Mucosa of rectum (tissue), 2 donors: Measurements from ENCODE around the gene BSND.

Experiments used
- H3K27ac ChIP-seq, 2 donors: one replicate each; pipeline ENCODE4 v1.7.0; 2013; ENCODE audit warnings: inconsistent platforms in 2 of 2, low read depth in 2 of 2, low read length in 2 of 2
- H3K27me3 ChIP-seq, 2 donors: one replicate each; pipeline ENCODE4 v1.7.0; 2013; ENCODE audit warnings: low read length in 2 of 2; ENCODE audit not compliant: control insufficient read depth in 2 of 2, insufficient read depth in 2 of 2
- H3K36me3 ChIP-seq, 2 donors: one replicate each; pipeline ENCODE4 v1.7.0; 2013; ENCODE audit warnings: low read length in 2 of 2; ENCODE audit not compliant: control insufficient read depth in 2 of 2, insufficient read depth in 2 of 2
- H3K4me1 ChIP-seq, 2 donors: one replicate each; pipeline ENCODE4 v1.7.0; 2013; ENCODE audit warnings: low read length in 2 of 2, mild to moderate bottlenecking in 1 of 2; ENCODE audit not compliant: control insufficient read depth in 2 of 2, insufficient read depth in 2 of 2
- H3K4me3 ChIP-seq, 2 donors: one replicate each; pipeline ENCODE4 v1.7.0; 2013; ENCODE audit warnings: low read length in 2 of 2
- H3K9ac ChIP-seq, 2 donors: one replicate each; pipeline ENCODE4 v1.7.0; 2013; ENCODE audit warnings: low read length in 2 of 2, low read depth in 1 of 2, mild to moderate bottlenecking in 1 of 2
- H3K9me3 ChIP-seq, 2 donors: one replicate each; pipeline ENCODE4 v1.7.0; 2013; ENCODE audit warnings: low read length in 2 of 2; ENCODE audit not compliant: control insufficient read depth in 2 of 2
- donor health status: healthy.
- donor health status: Normal muscosa, but diverticular disease.

BSND gene

DNA sequence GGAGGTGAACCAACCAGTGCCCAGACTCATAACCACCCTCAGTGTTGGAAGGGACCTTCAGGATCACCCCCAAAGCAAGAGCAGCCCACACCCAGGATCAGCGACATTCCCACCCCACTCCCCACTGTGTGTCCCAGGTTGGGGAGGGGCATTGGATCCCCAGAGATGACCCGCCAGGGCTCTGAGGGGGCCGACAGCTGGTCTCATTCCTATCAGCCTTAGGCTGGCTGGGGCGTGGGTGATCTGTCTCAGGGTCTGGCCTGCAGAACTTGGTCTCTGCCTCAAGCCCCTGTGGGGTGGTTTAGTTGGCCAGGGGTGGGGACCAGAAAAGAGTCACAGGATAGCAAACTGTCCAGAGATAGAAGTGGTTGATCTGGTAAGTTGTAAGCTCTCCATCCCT lies 7.8 kb upstream of the BSND start:
- Histone ChIP-seq H3K36me3 (no peaks in the 10 kb centered on the region), H3K9ac (no peak overlapping the region), H3K27ac (no peak overlapping the region), H3K4me1 (peaks cover 4 to 22% of the 10 kb centered on the region in 2 donors), H3K9me3 (no peaks in the 10 kb centered on the region), H3K4me3 (no peak overlapping the region), H3K27me3 (peaks cover 0 to 2% of the 10 kb centered on the region in 2 donors)

DNA sequence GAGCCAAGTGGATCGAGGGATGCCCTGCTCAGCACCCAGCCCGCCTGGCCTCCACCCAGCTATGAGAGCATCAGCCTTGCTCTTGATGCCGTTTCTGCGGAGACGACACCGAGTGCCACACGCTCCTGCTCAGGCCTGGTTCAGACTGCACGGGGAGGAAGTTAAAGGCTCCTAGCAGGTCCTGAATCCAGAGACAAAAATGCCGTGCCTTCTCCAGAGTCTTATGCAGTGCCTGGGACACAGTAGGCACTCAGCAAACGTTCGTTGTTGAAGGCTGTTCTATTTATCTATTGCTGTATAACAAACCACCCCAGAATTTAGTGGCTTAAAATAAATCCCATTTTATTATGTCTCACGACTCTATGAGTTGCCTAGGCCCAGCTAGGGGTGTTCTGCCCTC lies 6.8 kb upstream of the BSND start:
- peaks cover 3 to 4% of the 10 kb centered on the region in 2 donors for H3K27me3 ChIP-seq
- H3K27ac ChIP-seq = no peak overlapping the region
- H3K4me1 ChIP-seq = peaks cover 4 to 22% of the 10 kb centered on the region in 2 donors
- H3K4me3 ChIP-seq = no peak overlapping the region
- H3K9ac ChIP-seq = no peak overlapping the region
- H3K9me3 ChIP-seq = no peaks in the 10 kb centered on the region
- no peaks in the 10 kb centered on the region for H3K36me3 ChIP-seq

DNA sequence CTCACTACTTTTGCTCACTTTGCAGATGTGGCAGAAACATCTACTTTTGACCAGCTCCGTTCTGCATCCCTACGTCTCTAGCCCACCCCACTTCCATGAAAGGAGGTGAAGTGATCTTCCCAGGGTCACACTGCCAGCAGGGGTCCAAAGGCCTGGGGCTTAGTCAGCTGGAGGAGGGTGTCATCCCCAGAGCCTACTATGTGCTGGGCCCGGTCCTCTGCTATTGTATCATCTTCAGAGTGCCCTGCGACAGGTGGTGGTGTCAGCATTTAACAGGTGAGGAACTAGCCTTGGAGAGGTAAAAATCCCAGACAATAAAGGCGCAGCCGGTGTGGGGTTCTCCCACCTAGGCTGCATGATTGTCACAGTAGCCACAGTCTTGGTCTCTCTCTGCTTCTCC lies 5.6 kb upstream of the BSND start:
- H3K4me1 ChIP-seq = peaks cover 4 to 20% of the 10 kb centered on the region in 2 donors
- H3K4me3 ChIP-seq = no peak overlapping the region
- no peaks in the 10 kb centered on the region for H3K36me3 ChIP-seq
- peaks cover 12 to 15% of the 10 kb centered on the region in 2 donors for H3K27me3 ChIP-seq
- no peak overlapping the region for H3K9ac ChIP-seq
- H3K27ac ChIP-seq = no peak overlapping the region
- no peaks in the 10 kb centered on the region for H3K9me3 ChIP-seq

DNA sequence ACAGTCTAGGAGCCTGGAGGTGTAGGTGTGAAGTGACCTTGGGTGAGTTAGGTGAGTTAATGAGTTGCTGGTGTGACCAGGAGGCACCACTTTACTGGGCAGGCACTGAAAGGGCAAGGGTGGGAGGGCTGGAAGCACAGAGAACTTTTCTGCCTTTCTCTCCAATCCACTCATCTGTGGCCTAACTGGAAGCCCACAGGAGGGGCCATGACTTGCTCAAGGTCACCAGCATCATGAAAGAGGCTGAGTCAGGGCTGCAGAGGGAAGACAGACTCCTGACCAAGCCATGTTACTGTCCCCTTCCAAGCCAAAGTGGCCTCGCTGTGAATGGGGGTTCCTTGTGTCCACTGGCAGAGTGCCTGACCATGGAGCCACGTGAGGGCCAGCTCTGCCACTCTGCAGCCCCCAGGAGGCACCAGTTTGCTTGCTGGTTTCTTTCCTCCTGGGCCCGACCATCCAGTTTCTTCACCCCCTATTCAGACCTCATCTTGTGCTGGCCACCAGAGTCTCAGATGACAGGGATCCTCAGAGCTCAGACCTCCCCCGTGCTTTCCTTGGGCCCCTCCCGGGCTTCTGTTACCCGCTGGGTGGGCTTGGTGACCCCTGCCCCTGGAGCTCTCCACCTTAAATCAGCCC lies 4.3 kb upstream of the BSND start:
- Histone ChIP-seq H3K4me3 (no peak overlapping the region), H3K4me1 (peaks cover 0 to 8% of the 10 kb centered on the region in 2 donors), H3K27me3 (peaks cover 12 to 15% of the 10 kb centered on the region in 2 donors), H3K36me3 (no peaks in the 10 kb centered on the region), H3K27ac (no peak overlapping the region), H3K9me3 (no peaks in the 10 kb centered on the region), H3K9ac (no peak overlapping the region)

DNA sequence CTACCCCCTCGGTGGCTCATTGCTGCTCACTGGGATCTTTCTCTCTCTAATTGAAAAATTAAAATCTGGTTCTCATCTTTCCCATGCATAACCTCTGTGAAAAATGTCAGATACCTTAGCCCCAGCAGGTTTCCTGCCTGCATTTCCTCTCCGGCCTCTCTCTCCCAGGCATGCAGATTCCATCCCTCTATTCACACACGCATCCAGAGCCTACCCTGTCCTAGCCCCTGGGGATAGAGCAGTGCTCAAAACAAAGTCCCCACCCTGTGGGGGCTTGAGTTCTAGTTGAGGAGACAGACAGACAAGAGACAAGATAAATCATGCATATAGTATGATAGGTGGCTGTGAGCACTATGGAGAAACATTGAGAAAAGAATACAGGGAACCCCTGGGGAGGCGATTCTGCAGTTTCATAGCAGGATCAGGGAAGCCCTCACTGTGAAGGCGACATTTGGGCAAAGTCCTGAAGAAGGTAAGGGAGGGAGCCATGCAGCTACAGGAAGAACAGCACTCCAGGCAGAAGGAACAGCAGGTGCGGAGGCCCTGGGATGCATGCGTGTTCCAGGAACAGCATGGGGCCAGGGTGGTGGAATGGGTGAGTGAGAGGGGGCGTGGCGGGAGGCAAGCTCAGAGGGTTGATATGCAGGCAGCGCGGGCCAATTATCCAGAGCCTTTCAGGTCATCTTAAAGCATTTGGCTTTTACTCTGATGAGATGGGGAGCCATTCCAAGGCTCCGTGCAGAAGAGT lies 3.5 kb upstream of the BSND start:
- no peaks in the 10 kb centered on the region for H3K9me3 ChIP-seq
- H3K36me3 ChIP-seq = no peaks in the 10 kb centered on the region
- H3K4me1 ChIP-seq = peaks cover 0 to 1% of the 10 kb centered on the region in 2 donors
- H3K27ac ChIP-seq = no peak overlapping the region
- H3K9ac ChIP-seq = no peak overlapping the region
- H3K27me3 ChIP-seq = peaks cover 12 to 15% of the 10 kb centered on the region in 2 donors
- H3K4me3 ChIP-seq = no peak overlapping the region

DNA sequence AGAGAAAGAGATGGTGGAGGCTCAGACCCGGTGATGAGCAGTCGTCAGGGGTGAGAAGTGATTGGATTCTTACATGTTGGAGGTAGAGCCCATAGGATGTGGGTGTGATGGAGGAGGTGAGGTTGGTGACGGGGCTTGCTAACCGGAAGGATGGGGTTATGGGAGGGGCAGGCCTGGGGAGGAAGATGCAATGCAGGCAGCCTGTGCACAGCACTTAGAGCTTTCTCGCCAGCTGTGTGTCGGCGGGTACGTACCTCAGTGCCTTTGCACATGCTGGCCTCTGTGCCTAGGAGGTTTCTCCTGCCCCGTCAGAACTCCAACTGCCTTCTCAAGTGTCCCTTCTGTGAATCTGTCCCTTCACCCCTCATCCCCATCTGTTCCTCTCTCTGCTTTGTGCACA lies 2.9 kb upstream of the BSND start:
- no peaks in the 10 kb centered on the region for H3K9me3 ChIP-seq
- H3K4me1 ChIP-seq = no peaks in the 10 kb centered on the region
- H3K36me3 ChIP-seq = no peaks in the 10 kb centered on the region
- H3K27ac ChIP-seq = no peak overlapping the region
- peaks cover 12 to 15% of the 10 kb centered on the region in 2 donors for H3K27me3 ChIP-seq
- H3K4me3 ChIP-seq = no peak overlapping the region
- H3K9ac ChIP-seq = no peak overlapping the region

DNA sequence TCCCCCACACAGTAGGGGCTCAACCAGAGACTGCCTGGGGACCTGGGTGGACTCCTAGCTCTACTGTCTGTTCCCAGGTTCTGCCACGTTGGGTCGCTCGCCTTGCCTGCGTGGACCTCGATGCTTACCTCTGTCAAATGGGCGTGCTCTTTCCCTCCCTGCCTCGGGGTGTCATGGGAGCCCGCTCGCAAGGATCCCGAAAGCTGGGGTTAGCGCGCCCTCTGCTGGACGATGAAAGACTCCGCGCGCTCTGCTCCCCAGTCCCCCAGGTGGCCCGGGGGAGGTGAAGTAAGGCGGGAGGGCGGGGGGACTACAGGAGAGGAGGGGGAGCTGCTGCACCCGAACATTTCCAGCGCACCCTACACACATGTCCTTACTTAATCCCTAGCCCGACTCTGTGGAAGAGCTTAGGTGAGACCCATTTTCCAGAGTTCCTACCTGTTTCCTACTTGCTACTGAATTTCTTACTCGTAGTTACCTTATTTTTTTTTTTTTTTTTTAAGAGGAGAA lies 2.3 kb upstream of the BSND start:
- Histone ChIP-seq H3K27me3 (peaks cover 12 to 15% of the 10 kb centered on the region in 2 donors), H3K27ac (no peak overlapping the region), H3K9ac (no peak overlapping the region), H3K36me3 (no peaks in the 10 kb centered on the region), H3K4me1 (no peaks in the 10 kb centered on the region), H3K9me3 (no peaks in the 10 kb centered on the region), H3K4me3 (peak overlapping the region in 1 of 2 donors; percentile 13)

DNA sequence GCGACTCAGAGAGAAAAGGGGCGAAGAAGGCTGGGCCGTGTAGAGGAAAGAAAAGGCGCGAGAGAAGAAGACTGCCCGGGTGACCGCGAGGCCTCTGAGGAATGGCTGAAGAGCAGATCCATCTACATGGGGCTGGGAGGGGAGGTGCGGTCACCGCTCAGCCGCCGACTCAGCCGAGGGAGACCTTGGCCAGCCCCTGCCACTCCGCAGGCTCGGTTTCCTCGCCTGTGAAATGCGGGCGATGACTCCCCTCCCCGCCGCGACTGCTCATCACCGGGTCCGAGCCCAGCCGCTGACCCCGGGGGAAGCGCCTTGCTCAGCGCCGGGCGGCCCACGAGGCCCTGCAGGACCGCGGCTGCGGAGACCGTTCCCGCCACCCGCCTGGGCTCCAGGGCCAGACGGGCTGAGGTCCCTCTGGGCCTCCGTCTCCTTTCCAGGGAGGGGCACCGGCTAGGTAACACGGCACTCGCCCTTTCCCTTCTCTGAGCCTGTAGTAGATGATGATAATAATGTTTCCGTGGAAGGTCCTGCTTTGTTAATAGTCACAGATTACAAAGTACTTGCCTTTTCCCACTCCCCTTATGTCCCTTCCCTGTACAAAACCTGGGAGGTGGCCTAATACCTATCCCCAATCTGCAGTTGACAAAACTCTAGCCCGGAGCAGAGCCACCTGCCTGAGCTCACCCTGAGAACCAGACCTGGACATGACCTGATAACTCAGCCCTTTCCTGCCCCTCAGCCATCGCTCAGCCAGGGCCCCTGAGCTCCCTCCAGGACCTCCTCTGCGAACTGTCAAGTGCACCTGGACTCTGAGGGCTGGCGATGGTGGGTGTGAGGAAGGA lies 1.6 kb upstream of the BSND start:
- Histone ChIP-seq H3K9ac (no peak overlapping the region), H3K27ac (no peak overlapping the region), H3K4me3 (no peak overlapping the region), H3K4me1 (no peaks in the 10 kb centered on the region), H3K36me3 (no peaks in the 10 kb centered on the region), H3K27me3 (peaks cover 12 to 15% of the 10 kb centered on the region in 2 donors), H3K9me3 (no peaks in the 10 kb centered on the region)

DNA sequence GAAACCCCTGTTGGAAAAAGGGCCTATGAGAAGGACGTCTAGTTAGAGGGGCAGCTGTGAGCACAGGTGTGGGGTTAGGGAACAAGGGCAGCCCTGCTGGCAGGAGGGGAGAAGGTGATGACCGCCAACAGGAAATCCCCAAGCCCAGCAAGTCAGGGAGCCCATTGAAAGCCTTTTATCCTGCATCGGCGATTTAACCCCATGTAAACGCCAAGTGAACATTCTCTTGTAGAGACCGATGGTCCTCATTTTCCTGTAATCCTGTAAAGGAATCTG lies 1.1 kb upstream of the BSND start:
- no peak overlapping the region for H3K9ac ChIP-seq
- peaks cover 12 to 15% of the 10 kb centered on the region in 2 donors for H3K27me3 ChIP-seq
- H3K9me3 ChIP-seq = no peaks in the 10 kb centered on the region
- no peak overlapping the region for H3K4me3 ChIP-seq
- no peak overlapping the region for H3K27ac ChIP-seq
- no peaks in the 10 kb centered on the region for H3K4me1 ChIP-seq
- H3K36me3 ChIP-seq = no peaks in the 10 kb centered on the region

DNA sequence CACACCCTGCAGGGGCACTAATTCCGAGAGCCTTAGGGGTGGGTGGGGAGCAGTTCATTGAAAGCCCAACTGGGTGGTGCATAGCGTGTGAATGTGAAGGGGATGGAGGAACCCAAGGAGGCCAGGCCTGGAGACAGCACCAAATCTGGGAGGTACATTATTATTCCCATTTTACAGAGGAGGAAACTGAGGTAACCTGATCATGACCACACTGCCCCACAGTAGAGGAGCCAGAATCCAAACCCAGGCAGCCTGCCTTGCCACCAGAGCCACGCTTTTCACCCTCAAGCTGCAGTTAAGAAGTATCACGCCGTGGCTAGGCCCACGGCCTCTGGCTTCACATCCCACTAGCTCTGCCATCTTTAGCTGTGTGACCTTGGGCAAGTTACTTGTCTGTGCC lies 633 bp upstream of the BSND start:
- no peak overlapping the region for H3K9ac ChIP-seq
- H3K27me3 ChIP-seq = peaks cover 12 to 15% of the 10 kb centered on the region in 2 donors
- H3K4me1 ChIP-seq = no peaks in the 10 kb centered on the region
- no peaks in the 10 kb centered on the region for H3K36me3 ChIP-seq
- no peak overlapping the region for H3K4me3 ChIP-seq
- no peaks in the 10 kb centered on the region for H3K9me3 ChIP-seq
- H3K27ac ChIP-seq = no peak overlapping the region
